Karpas-422 (cell line): Measurements from ENCODE around the gene DGLUCY. TPM values are rescaled to one million over a fixed set of nuclear protein-coding genes. Genes with fewer than 3 reads are reported as not detected.

ENCODE experiments used
- DNase-seq: peaks from one replicate; pipeline ENCODE4 v3.0.0-alpha.2; 2015
- H2AFZ ChIP-seq: fragments of 200-600 bp; sonication (generic); 2 replicates; pipeline ENCODE4 v1.6.1; 2014; ENCODE audit warnings: antibody characterized with exemption, low read length, mixed read lengths
- H3K27ac ChIP-seq: fragments of 200-600 bp; sonication (generic); 2 replicates; pipeline ENCODE4 v1.5.1; 2014; ENCODE audit warnings: mild to moderate bottlenecking, low read length, moderate library complexity
- H3K27me3 ChIP-seq: fragments of 200-600 bp; sonication (generic); 2 replicates; pipeline ENCODE4 v1.6.1; 2014; ENCODE audit warnings: low read length, mixed read lengths
- H3K36me3 ChIP-seq: fragments of 200-600 bp; sonication (generic); 2 replicates; pipeline ENCODE4 v1.6.1; 2014; ENCODE audit warnings: low read length, mixed read lengths; ENCODE audit not compliant: insufficient read depth
- H3K4me1 ChIP-seq: fragments of 200-600 bp; sonication (generic); 2 replicates; pipeline ENCODE4 v1.6.1; 2014; ENCODE audit warnings: mild to moderate bottlenecking, low read length, mixed read lengths
- H3K4me2 ChIP-seq: fragments of 200-600 bp; sonication (generic); 2 replicates; pipeline ENCODE4 v1.6.1; 2014; ENCODE audit warnings: low read length, low read depth, mild to moderate bottlenecking; ENCODE audit not compliant: poor library complexity, severe bottlenecking
- H3K4me3 ChIP-seq: fragments of 200-600 bp; sonication (generic); 2 replicates; pipeline ENCODE4 v1.5.1; 2014; ENCODE audit warnings: mild to moderate bottlenecking, antibody characterized with exemption, low read length, mixed read lengths
- H3K79me2 ChIP-seq: fragments of 200-600 bp; sonication (generic); 2 replicates; pipeline ENCODE4 v1.6.1; 2014; ENCODE audit warnings: mild to moderate bottlenecking, low read length, mixed read lengths
- H3K9ac ChIP-seq: fragments of 200-600 bp; sonication (generic); 2 replicates; pipeline ENCODE4 v1.6.0; 2014; ENCODE audit warnings: low read length
- H3K9me2 ChIP-seq: fragments of 200-600 bp; sonication (generic), shearing (Covaris generic); replicated peaks from 2 replicates; pipeline ENCODE4 v1.6.0; 2014; ENCODE audit warnings: mild to moderate bottlenecking, low read length, moderate library complexity; ENCODE audit not compliant: insufficient read depth
- H3K9me3 ChIP-seq: fragments of 300-700, 200-600 bp; sonication (generic); 2 replicates; pipeline ENCODE4 v1.6.1; 2014; ENCODE audit warnings: low read length, mixed read lengths
- H4K20me1 ChIP-seq: fragments of 200-600 bp; sonication (generic); 2 replicates; pipeline ENCODE4 v1.6.1; 2014; ENCODE audit warnings: mild to moderate bottlenecking, antibody characterized with exemption, low read length, low read depth; ENCODE audit not compliant: insufficient read depth
- total RNA-seq: library from RNA; depleted of rRNA; stranded (reverse); fragments of >200 nt; shearing (Covaris generic); gene quantifications from 2 replicates; pipeline ENCODE4 v1.2.3, GENCODE V29; 2014; ENCODE audit warnings: low replicate concordance

DGLUCY gene
- total RNA-seq, 1 experiment from 2014 or later, result 99.9 TPM

DNA sequence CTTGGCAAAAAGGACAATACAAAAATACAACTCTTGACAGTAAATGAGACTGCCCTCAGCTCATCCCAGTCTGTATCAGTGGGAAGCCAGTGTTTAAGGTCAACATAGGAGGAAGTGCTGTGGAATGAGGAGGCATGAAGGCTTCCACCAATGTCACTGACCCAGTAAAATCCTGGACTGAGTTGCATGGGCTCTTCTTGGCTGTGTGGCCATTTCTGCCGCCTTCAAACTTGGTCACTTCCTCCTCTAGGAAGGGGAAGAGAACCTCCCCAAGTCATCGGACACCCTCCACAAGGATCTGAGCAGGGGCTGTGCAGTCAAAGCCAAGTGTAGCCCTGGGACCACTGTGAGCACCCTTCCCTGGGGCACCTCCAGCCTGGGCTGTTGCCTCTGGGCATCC, 118.7 kb downstream of the DGLUCY start:
- H3K4me3 ChIP-seq, result no peak overlapping the region
- no peaks in the 10 kb centered on the region for H3K9me2 ChIP-seq
- H3K79me2 ChIP-seq, result no peaks in the 10 kb centered on the region
- H3K27me3 ChIP-seq, result no peaks in the 10 kb centered on the region
- H3K4me2 ChIP-seq, result no peak overlapping the region
- no peak overlapping the region for H3K27ac ChIP-seq
- H2AFZ ChIP-seq, result no peak overlapping the region
- H4K20me1 ChIP-seq, result no peaks in the 10 kb centered on the region
- no peaks in the 10 kb centered on the region for H3K4me1 ChIP-seq
- no peak overlapping the region for H3K9ac ChIP-seq
- H3K9me3 ChIP-seq, result no peaks in the 10 kb centered on the region
- no peak for DNase-seq
- no peaks in the 10 kb centered on the region for H3K36me3 ChIP-seq

DNA sequence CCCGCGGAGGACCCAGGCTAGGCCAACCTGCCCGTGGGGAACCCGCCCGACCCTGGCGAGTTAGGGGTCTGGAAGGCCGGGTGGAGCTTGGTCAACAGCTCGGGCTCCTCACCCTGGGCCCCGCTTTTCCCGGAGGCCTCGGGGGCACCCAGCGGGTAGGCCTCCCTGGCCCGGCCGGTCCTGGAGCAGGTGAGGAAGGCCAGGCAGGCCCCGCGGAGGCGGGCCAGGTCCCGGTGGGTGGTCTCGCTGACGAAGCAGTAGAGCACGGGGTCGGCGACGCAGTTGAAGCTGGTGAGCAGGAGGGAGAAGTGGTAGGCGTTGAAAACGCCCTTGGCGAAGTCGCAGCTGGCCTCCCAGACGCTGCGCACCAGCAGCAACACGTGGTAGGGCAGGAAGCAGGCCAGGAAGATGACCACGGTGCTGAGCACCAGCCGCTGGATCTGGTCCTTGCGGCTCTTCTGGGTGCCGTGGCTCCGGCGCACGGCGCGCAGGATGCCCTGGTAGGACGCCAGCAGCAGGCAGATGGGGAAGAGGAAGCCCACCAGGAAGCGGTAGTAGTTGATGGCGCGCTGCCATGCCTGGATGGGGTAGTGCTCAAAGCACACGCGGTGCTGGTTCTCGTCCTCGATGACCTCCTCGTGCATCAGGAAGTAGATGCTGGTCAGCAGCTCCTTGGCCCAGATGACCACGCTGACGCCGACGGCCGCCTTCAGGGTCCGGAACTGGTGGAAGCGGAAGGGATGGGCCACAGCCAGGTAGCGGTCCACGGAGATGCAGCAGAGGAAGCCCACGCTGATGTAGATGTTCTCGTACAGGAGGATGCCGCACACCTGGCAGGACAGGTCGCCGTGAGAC, 120.3 kb downstream of the DGLUCY start:
- Histone ChIP-seq H2AFZ (no peak overlapping the region), H3K79me2 (no peaks in the 10 kb centered on the region), H4K20me1 (no peaks in the 10 kb centered on the region), H3K27ac (no peak overlapping the region), H3K27me3 (no peaks in the 10 kb centered on the region), H3K4me3 (no peak overlapping the region), H3K9ac (no peak overlapping the region), H3K4me1 (no peaks in the 10 kb centered on the region), H3K9me2 (no peaks in the 10 kb centered on the region), H3K9me3 (no peaks in the 10 kb centered on the region), H3K4me2 (no peak overlapping the region), H3K36me3 (no peaks in the 10 kb centered on the region)
- no peak for DNase-seq

DNA sequence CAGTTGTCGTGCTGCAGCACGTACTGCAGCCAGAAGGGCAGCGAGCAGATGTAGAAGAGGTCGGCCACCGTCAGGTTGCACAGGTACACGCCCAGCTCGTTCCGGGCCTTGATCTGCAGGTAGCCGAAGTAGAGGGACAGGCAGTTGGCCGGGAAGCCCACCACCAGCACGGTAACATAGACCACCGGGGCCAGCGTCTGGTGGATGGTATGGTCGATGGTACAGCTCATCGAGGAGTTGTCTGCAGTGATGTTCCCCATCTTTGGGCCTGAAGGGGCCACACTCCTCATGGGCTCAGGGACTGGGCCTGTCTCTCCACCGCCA, 120.9 kb downstream of the DGLUCY start:
- no peak for DNase-seq
- Histone ChIP-seq H3K27ac (no peak overlapping the region), H3K4me2 (no peak overlapping the region), H3K9ac (no peak overlapping the region), H4K20me1 (no peaks in the 10 kb centered on the region), H3K27me3 (no peaks in the 10 kb centered on the region), H3K79me2 (no peaks in the 10 kb centered on the region), H3K36me3 (no peaks in the 10 kb centered on the region), H3K4me3 (no peak overlapping the region), H3K4me1 (no peaks in the 10 kb centered on the region), H3K9me2 (no peaks in the 10 kb centered on the region), H2AFZ (no peak overlapping the region), H3K9me3 (no peaks in the 10 kb centered on the region)

DNA sequence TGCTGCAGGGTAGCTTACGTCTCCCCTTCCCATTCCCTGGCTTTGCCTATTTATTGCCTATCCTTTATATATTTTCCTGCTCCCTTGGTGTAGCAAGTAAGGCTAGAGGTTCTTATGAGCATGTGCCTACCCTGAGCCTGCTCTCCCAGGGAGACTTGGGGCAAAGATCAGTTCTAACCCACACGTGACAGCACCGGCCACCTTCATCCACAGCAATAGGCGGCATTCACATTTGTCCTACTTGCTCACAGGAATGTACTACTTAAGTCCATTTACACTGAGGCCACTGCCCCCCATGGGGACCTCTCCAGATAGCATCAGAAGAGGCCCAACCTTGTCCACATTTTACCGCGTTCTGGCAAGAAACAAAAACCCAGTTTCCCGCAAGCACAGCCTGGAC, 122.0 kb downstream of the DGLUCY start:
- Histone ChIP-seq H3K4me3 (no peak overlapping the region), H4K20me1 (no peaks in the 10 kb centered on the region), H3K9me3 (no peaks in the 10 kb centered on the region), H3K9ac (no peak overlapping the region), H3K4me2 (no peak overlapping the region), H2AFZ (no peak overlapping the region), H3K9me2 (no peaks in the 10 kb centered on the region), H3K4me1 (no peaks in the 10 kb centered on the region), H3K79me2 (no peaks in the 10 kb centered on the region), H3K27me3 (no peaks in the 10 kb centered on the region), H3K36me3 (no peaks in the 10 kb centered on the region), H3K27ac (no peak overlapping the region)
- no peak for DNase-seq

DNA sequence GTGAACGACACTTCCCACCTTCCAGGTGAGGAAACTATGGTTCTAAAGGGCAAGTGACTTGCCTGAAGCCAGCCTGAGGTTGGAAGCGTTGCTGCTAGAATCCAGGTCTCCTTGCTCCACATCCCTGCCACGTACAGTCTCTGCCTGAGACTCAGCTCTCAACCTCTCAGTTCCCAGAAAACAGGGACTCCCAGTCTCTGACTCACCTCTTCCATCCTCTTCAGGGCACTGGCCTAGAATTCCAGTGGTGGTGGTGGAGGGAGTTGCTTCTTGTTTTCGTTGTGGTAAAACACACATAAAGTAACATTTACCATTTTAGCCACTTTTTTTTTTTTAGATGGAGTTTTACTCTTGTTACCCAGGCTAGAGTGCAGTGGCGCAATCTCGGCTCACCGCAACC, 123.3 kb downstream of the DGLUCY start:
- no peak overlapping the region for H2AFZ ChIP-seq
- H3K4me1 ChIP-seq, result peaks cover 10% of the 10 kb centered on the region
- H4K20me1 ChIP-seq, result no peaks in the 10 kb centered on the region
- no peaks in the 10 kb centered on the region for H3K36me3 ChIP-seq
- H3K9ac ChIP-seq, result no peak overlapping the region
- H3K27ac ChIP-seq, result no peak overlapping the region
- H3K27me3 ChIP-seq, result no peaks in the 10 kb centered on the region
- H3K4me2 ChIP-seq, result no peak overlapping the region
- DNase-seq, result no peak
- H3K79me2 ChIP-seq, result no peaks in the 10 kb centered on the region
- no peaks in the 10 kb centered on the region for H3K9me3 ChIP-seq
- H3K9me2 ChIP-seq, result no peaks in the 10 kb centered on the region
- H3K4me3 ChIP-seq, result no peak overlapping the region

DNA sequence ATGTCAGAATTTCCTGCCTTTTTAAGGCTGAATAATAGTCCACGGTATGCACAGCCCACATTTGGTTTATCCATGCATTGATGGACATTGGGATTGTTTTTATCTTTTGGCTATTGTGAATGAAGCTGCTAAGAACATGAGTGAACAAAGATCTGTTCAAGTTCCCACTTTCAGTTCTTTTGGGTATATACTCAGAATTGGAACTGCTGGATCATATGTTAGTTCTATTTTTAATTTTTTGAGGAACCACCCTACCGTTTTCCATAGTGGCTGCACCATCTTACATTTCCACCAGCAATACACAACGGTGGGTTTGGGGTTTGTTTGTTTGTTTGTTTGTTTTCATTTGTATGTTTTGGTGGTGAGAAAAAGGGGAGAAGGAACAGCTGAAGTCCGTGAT, 124.2 kb downstream of the DGLUCY start:
- Histone ChIP-seq H3K4me1 (peaks cover 18% of the 10 kb centered on the region), H3K9ac (no peak overlapping the region), H4K20me1 (no peaks in the 10 kb centered on the region), H3K36me3 (no peaks in the 10 kb centered on the region), H3K9me2 (no peaks in the 10 kb centered on the region), H3K27ac (no peak overlapping the region), H3K27me3 (no peaks in the 10 kb centered on the region), H3K4me3 (no peak overlapping the region), H3K9me3 (no peaks in the 10 kb centered on the region), H2AFZ (no peak overlapping the region), H3K79me2 (no peaks in the 10 kb centered on the region), H3K4me2 (no peak overlapping the region)
- no peak for DNase-seq

DNA sequence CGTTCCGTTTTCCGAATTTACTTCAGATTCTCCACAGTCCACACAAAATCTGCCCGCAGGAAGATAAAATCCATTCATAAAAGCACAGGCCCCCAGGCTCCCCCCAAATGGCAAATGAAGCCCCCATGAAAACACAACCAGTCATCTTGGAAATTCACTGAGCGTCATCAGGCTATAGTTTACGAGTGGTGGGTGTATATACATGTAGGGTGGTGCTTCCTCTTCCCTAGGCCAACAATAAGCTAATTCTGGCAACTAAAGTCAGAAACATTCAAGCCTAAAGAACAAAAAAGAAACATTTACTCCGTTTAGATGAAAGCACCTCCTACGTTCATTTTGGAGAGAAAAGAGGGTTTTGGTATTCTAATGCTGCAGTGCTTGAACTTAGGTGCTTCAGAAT, 124.8 kb downstream of the DGLUCY start:
- H4K20me1 ChIP-seq, result no peaks in the 10 kb centered on the region
- no peak overlapping the region for H3K9ac ChIP-seq
- H2AFZ ChIP-seq, result no peak overlapping the region
- H3K4me3 ChIP-seq, result no peak overlapping the region
- DNase-seq, result no peak
- no peaks in the 10 kb centered on the region for H3K9me2 ChIP-seq
- no peaks in the 10 kb centered on the region for H3K36me3 ChIP-seq
- no peaks in the 10 kb centered on the region for H3K9me3 ChIP-seq
- peaks cover 24% of the 10 kb centered on the region for H3K4me1 ChIP-seq
- no peaks in the 10 kb centered on the region for H3K79me2 ChIP-seq
- H3K27ac ChIP-seq, result no peak overlapping the region
- no peaks in the 10 kb centered on the region for H3K27me3 ChIP-seq
- H3K4me2 ChIP-seq, result no peak overlapping the region

DNA sequence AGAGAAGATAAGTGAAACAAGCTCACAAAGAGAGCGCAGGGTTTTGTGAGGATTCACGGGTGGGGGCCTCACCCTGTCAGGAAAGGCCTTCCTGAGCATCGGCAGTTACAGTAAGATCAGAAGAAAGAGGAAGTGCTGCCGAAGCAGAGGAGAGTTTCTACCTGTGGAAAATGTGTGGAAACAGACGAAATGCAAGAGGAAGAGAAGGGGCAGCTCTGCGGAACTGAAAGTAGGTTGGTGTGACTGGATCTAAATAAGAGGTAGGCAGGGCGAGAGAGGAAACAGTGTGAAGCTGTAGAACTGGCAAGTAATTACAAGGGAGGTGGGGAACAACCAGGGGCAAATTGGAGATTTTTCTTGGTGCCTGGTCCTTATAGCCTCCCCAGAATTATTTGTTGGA, 128.0 kb downstream of the DGLUCY start:
- Histone ChIP-seq H3K27me3 (no peaks in the 10 kb centered on the region), H3K9ac (peak overlapping the region; percentile 52), H3K4me3 (peak overlapping the region; percentile 48; the same call in 1 of the 2 replicates), H3K36me3 (no peaks in the 10 kb centered on the region), H3K27ac (peak overlapping the region; percentile 50), H3K9me3 (no peaks in the 10 kb centered on the region), H3K4me2 (peak overlapping the region; percentile 65), H2AFZ (0 out of 2 replicates have a peak overlapping the region, but pooled peaks have one; percentile 4), H3K79me2 (no peaks in the 10 kb centered on the region), H3K4me1 (peaks cover 39% of the 10 kb centered on the region), H4K20me1 (no peaks in the 10 kb centered on the region), H3K9me2 (no peaks in the 10 kb centered on the region)
- DNase-seq, result peak; percentile 93
